ENCODE data around the gene DEPDC1B. TPM values are rescaled to one million over a fixed set of nuclear protein-coding genes. Genes with fewer than 3 reads are reported as not detected.

Gene DEPDC1B
- total and polyA plus RNA-seq, 3 experiments from 2014 or later = 0.85 to 14.7 (median 11.3) TPM

- POLR2A ChIA-PET = no interaction called here
- peaks cover 0 to 16% (median 5%) of the 10 kb centered on the region in 3 donors for H3K4me1 Mint-ChIP-seq
- H3K27me3 Mint-ChIP-seq = peaks cover 0 to 1% of the 10 kb centered on the region in 2 donors
Observed at GRCh38 chr5:60677850-60678664, 21.9 kb downstream of the DEPDC1B start.

GRCh38 chr5:60675286-60675685 lies 24.7 kb downstream of the DEPDC1B start:
- H3K4me1 Mint-ChIP-seq = peaks cover 0 to 13% (median 5%) of the 10 kb centered on the region in 3 donors
- no peak overlapping the region for H3K4me3 Mint-ChIP-seq
- ChIA-PET CTCF (interaction anchor here (0.9 to 1.3 kb wide), 3 partner anchors 10 to 25 kb away, joined by 3 to 4 read pairs (median 4); partner anchors contain the start of gene DEPDC1B), POLR2A (no interaction called here)
- Histone ChIP-seq H3K36me3 (ENCODE audit: insufficient read depth, low read length) (no peaks in the 10 kb centered on the region), H3K27me3 (ENCODE audit: insufficient read depth, low read length, poor library complexity, severe bottlenecking) (no peaks in the 10 kb centered on the region), H3K4me1 (ENCODE audit: insufficient read depth, low read length) (no peaks in the 10 kb centered on the region), H3K9me3 (ENCODE audit: low read length) (no peaks in the 10 kb centered on the region), H3K27ac (ENCODE audit: low read depth, low read length) (no peak overlapping the region), H3K4me3 (ENCODE audit: low read length) (no peak overlapping the region)
- H3K27me3 Mint-ChIP-seq = no peaks in the 10 kb centered on the region
- no peak overlapping the region for H3K27ac Mint-ChIP-seq
- no peak for DNase-seq
- H3K36me3 Mint-ChIP-seq = peaks cover 0 to 1% (median 0%) of the 10 kb centered on the region in 3 donors
- no peaks in the 10 kb centered on the region for H3K9me3 Mint-ChIP-seq

More at GRCh38 chr5:60677850-60678664, 21.9 kb downstream of the DEPDC1B start:
- no peaks in the 10 kb centered on the region for H3K4me1 ChIP-seq (ENCODE audit: insufficient read depth, low read length)
- H3K27me3 ChIP-seq (ENCODE audit: insufficient read depth, low read length, poor library complexity, severe bottlenecking) = no peaks in the 10 kb centered on the region
- DNase-seq = peak in 1 of 5 donors; percentile 9
- H3K36me3 Mint-ChIP-seq = peaks cover 0 to 1% (median 0%) of the 10 kb centered on the region in 3 donors
- H3K9me3 ChIP-seq (ENCODE audit: low read length) = no peaks in the 10 kb centered on the region
- peaks cover 0 to 3% (median 0%) of the 10 kb centered on the region in 5 donors for H3K9me3 Mint-ChIP-seq
- H3K36me3 ChIP-seq (ENCODE audit: insufficient read depth, low read length) = no peaks in the 10 kb centered on the region
- H3K4me3 ChIP-seq (ENCODE audit: low read length) = no peak overlapping the region
- CTCF ChIA-PET = interaction anchor here (0.6 to 1.3 kb wide), 4 partner anchors 9 to 282 kb away, joined by 3 to 4 read pairs (median 3); no protein-coding TSS in a partner anchor
- no peak overlapping the region for H3K27ac ChIP-seq (ENCODE audit: low read depth, low read length)
- peak overlapping the region in 2 of 7 donors; percentile 21 to 52 for H3K4me3 Mint-ChIP-seq
- H3K27ac Mint-ChIP-seq = peak overlapping the region in 3 of 8 donors; percentile 13 to 64 (median 44)

GRCh38 chr5:60674251-60675069 lies 25.5 kb downstream of the DEPDC1B start:
- no peaks in the 10 kb centered on the region for H3K4me1 ChIP-seq (ENCODE audit: insufficient read depth, low read length)
- no peak overlapping the region for H3K27ac Mint-ChIP-seq
- H3K36me3 ChIP-seq (ENCODE audit: insufficient read depth, low read length) = no peaks in the 10 kb centered on the region
- no peaks in the 10 kb centered on the region for H3K27me3 Mint-ChIP-seq
- no peak overlapping the region for H3K27ac ChIP-seq (ENCODE audit: low read depth, low read length)
- H3K4me1 Mint-ChIP-seq = peaks cover 0 to 13% (median 5%) of the 10 kb centered on the region in 3 donors
- H3K36me3 Mint-ChIP-seq = peaks cover 0 to 1% (median 0%) of the 10 kb centered on the region in 3 donors
- H3K9me3 Mint-ChIP-seq = no peaks in the 10 kb centered on the region
- no peak overlapping the region for H3K4me3 ChIP-seq (ENCODE audit: low read length)
- H3K4me3 Mint-ChIP-seq = no peak overlapping the region
- no peak for DNase-seq
- POLR2A ChIA-PET = no interaction called here
- no peaks in the 10 kb centered on the region for H3K9me3 ChIP-seq (ENCODE audit: low read length)
- CTCF ChIA-PET = interaction anchor here (0.9 to 1.6 kb wide), 3 partner anchors 10 to 26 kb away, joined by 4 read pairs; partner anchors contain the start of gene DEPDC1B
- no peaks in the 10 kb centered on the region for H3K27me3 ChIP-seq (ENCODE audit: insufficient read depth, low read length, poor library complexity, severe bottlenecking)

GRCh38 chr5:60673334-60673733 lies 26.6 kb downstream of the DEPDC1B start:
- ChIA-PET POLR2A (no interaction called here), CTCF (interaction anchor here (1.6 kb wide), 1 partner anchor 12 kb away, joined by 4 read pairs; no protein-coding TSS in a partner anchor)
- H3K27me3 Mint-ChIP-seq = no peaks in the 10 kb centered on the region
- H3K4me1 Mint-ChIP-seq = peaks cover 0 to 13% (median 5%) of the 10 kb centered on the region in 3 donors
- Histone ChIP-seq H3K27ac (ENCODE audit: low read depth, low read length) (no peak overlapping the region), H3K4me1 (ENCODE audit: insufficient read depth, low read length) (no peaks in the 10 kb centered on the region), H3K27me3 (ENCODE audit: insufficient read depth, low read length, poor library complexity, severe bottlenecking) (no peaks in the 10 kb centered on the region), H3K36me3 (ENCODE audit: insufficient read depth, low read length) (no peaks in the 10 kb centered on the region), H3K9me3 (ENCODE audit: low read length) (no peaks in the 10 kb centered on the region), H3K4me3 (ENCODE audit: low read length) (no peak overlapping the region)
- no peaks in the 10 kb centered on the region for H3K9me3 Mint-ChIP-seq
- H3K27ac Mint-ChIP-seq = no peak overlapping the region
- H3K4me3 Mint-ChIP-seq = no peak overlapping the region
- DNase-seq = no peak
- peaks cover 0 to 1% (median 0%) of the 10 kb centered on the region in 3 donors for H3K36me3 Mint-ChIP-seq

GRCh38 chr5:60672693-60673264 lies 27.2 kb downstream of the DEPDC1B start:
- no peak overlapping the region for H3K4me3 Mint-ChIP-seq
- DNase-seq = no peak
- peaks cover 0 to 1% (median 0%) of the 10 kb centered on the region in 3 donors for H3K36me3 Mint-ChIP-seq
- ChIA-PET CTCF (interaction anchor here (1.6 kb wide), 1 partner anchor 13 kb away, joined by 4 read pairs; no protein-coding TSS in a partner anchor), POLR2A (no interaction called here)
- Histone ChIP-seq H3K9me3 (ENCODE audit: low read length) (no peaks in the 10 kb centered on the region), H3K27me3 (ENCODE audit: insufficient read depth, low read length, poor library complexity, severe bottlenecking) (no peaks in the 10 kb centered on the region), H3K36me3 (ENCODE audit: insufficient read depth, low read length) (no peaks in the 10 kb centered on the region), H3K4me3 (ENCODE audit: low read length) (no peak overlapping the region), H3K4me1 (ENCODE audit: insufficient read depth, low read length) (no peaks in the 10 kb centered on the region), H3K27ac (ENCODE audit: low read depth, low read length) (no peak overlapping the region)
- H3K9me3 Mint-ChIP-seq = no peaks in the 10 kb centered on the region
- H3K27me3 Mint-ChIP-seq = no peaks in the 10 kb centered on the region
- H3K4me1 Mint-ChIP-seq = peaks cover 0 to 8% (median 3%) of the 10 kb centered on the region in 3 donors
- H3K27ac Mint-ChIP-seq = no peak overlapping the region

GRCh38 chr5:60671899-60672692 lies 27.9 kb downstream of the DEPDC1B start:
- no peak for DNase-seq
- Mint-ChIP-seq H3K27me3 (no peaks in the 10 kb centered on the region), H3K36me3 (no peaks in the 10 kb centered on the region), H3K4me1 (peaks cover 0 to 1% (median 0%) of the 10 kb centered on the region in 3 donors), H3K9me3 (no peaks in the 10 kb centered on the region), H3K4me3 (no peak overlapping the region), H3K27ac (no peak overlapping the region)
- Histone ChIP-seq H3K27me3 (ENCODE audit: insufficient read depth, low read length, poor library complexity, severe bottlenecking) (no peaks in the 10 kb centered on the region), H3K9me3 (ENCODE audit: low read length) (no peaks in the 10 kb centered on the region), H3K27ac (ENCODE audit: low read depth, low read length) (no peak overlapping the region), H3K4me3 (ENCODE audit: low read length) (no peak overlapping the region), H3K4me1 (ENCODE audit: insufficient read depth, low read length) (no peaks in the 10 kb centered on the region), H3K36me3 (ENCODE audit: insufficient read depth, low read length) (no peaks in the 10 kb centered on the region)
- POLR2A ChIA-PET = no interaction called here
- CTCF ChIA-PET = no interaction called here

GRCh38 chr5:60670749-60671148 lies 29.2 kb downstream of the DEPDC1B start:
- Histone ChIP-seq H3K4me3 (ENCODE audit: low read length) (no peak overlapping the region), H3K4me1 (ENCODE audit: insufficient read depth, low read length) (no peaks in the 10 kb centered on the region), H3K27ac (ENCODE audit: low read depth, low read length) (no peak overlapping the region), H3K27me3 (ENCODE audit: insufficient read depth, low read length, poor library complexity, severe bottlenecking) (no peaks in the 10 kb centered on the region), H3K36me3 (ENCODE audit: insufficient read depth, low read length) (no peaks in the 10 kb centered on the region), H3K9me3 (ENCODE audit: low read length) (no peaks in the 10 kb centered on the region)
- Mint-ChIP-seq H3K9me3 (no peaks in the 10 kb centered on the region), H3K4me3 (no peak overlapping the region), H3K36me3 (no peaks in the 10 kb centered on the region), H3K27ac (no peak overlapping the region), H3K4me1 (no peaks in the 10 kb centered on the region), H3K27me3 (no peaks in the 10 kb centered on the region)
- POLR2A ChIA-PET = no interaction called here
- CTCF ChIA-PET = interaction anchor here (1.3 kb wide), 1 partner anchor 12 kb away, joined by 3 read pairs; no protein-coding TSS in a partner anchor
- no peak for DNase-seq
